SK-N-SH treated with all-trans-retinoic acid at 6 μM for 48 hours (cell line): ENCODE data around the gene RAPGEF1.

Experiments
- ATAC-seq: fragments of 200-7000 bp; cut with Tn5 transposase; 3 replicates; pipeline ENCODE4 v1.9.1; 2020; ENCODE audit warnings: mild to moderate bottlenecking, moderate library complexity
- ARNTL ChIP-seq: fragments of 450-650 bp; formaldehyde crosslinking; IDR thresholded peaks from 2 replicates; pipeline ENCODE4 v1.5.0; 2020; ENCODE audit warnings: low read depth, mild to moderate bottlenecking, moderate library complexity, borderline replicate concordance
- CREB5 ChIP-seq: fragments of 250-450 bp; sonication (Bioruptor Pico); IDR thresholded peaks from 2 replicates; pipeline ENCODE4 v1.5.1; 2020; ENCODE audit warnings: low read depth, mild to moderate bottlenecking, moderate library complexity
- CSDC2 ChIP-seq: fragments of 250-450 bp; sonication (Bioruptor Pico); IDR thresholded peaks from 2 replicates; pipeline ENCODE4 v1.5.0; 2020; ENCODE audit warnings: mild to moderate bottlenecking, moderate library complexity
- ESRRG ChIP-seq: fragments of 250-450 bp; sonication (Bioruptor Pico); IDR thresholded peaks from 2 replicates; pipeline ENCODE4 v1.6.1; 2021; ENCODE audit warnings: mild to moderate bottlenecking
- GLIS3 ChIP-seq: fragments of 250-450 bp; sonication (Bioruptor Pico); IDR thresholded peaks from 2 replicates; pipeline ENCODE4 v1.5.0; 2020; ENCODE audit warnings: mild to moderate bottlenecking, moderate library complexity
- OSR1 ChIP-seq: fragments of 250-450 bp; sonication (Bioruptor Pico); IDR thresholded peaks from 2 replicates; pipeline ENCODE4 v1.8.0; 2022; ENCODE audit warnings: moderate library complexity, mild to moderate bottlenecking, inconsistent platforms
- PATZ1 ChIP-seq: fragments of 250-450 bp; sonication (Bioruptor Pico); IDR thresholded peaks from 2 replicates; pipeline ENCODE4 v1.8.0; 2020; ENCODE audit warnings: mild to moderate bottlenecking, moderate library complexity, borderline replicate concordance
- POU6F1 ChIP-seq: fragments of 250-450 bp; sonication (Bioruptor Pico); IDR thresholded peaks from 2 replicates; pipeline ENCODE4 v1.8.0; 2021; ENCODE audit warnings: low read depth, mild to moderate bottlenecking, moderate library complexity, borderline replicate concordance
- PPARA ChIP-seq: fragments of 250-450 bp; sonication (Bioruptor Pico); IDR thresholded peaks from 2 replicates; pipeline ENCODE4 v1.5.0; 2020; ENCODE audit warnings: mild to moderate bottlenecking, borderline replicate concordance
- RARB ChIP-seq: fragments of 250-450 bp; sonication (Bioruptor Pico); IDR thresholded peaks from 2 replicates; pipeline ENCODE4 v1.8.0; 2021; ENCODE audit warnings: mild to moderate bottlenecking, moderate library complexity
- SNAI2 ChIP-seq: fragments of 250-450 bp; sonication (Bioruptor Pico); IDR thresholded peaks from 2 replicates; pipeline ENCODE4 v1.5.0; 2020; ENCODE audit warnings: mild to moderate bottlenecking, moderate library complexity
- TCF4 ChIP-seq: fragments of 250-450 bp; sonication (Bioruptor Pico); IDR thresholded peaks from 2 replicates; pipeline ENCODE4 v1.8.0; 2021; ENCODE audit warnings: mild to moderate bottlenecking, moderate library complexity, borderline replicate concordance
- TOX ChIP-seq: fragments of 250-450 bp; sonication (Bioruptor Pico); IDR thresholded peaks from 2 replicates; pipeline ENCODE4 v1.8.0; 2021; ENCODE audit warnings: mild to moderate bottlenecking, moderate library complexity, borderline replicate concordance
- TSHZ2 ChIP-seq: fragments of 250-450 bp; sonication (Bioruptor Pico); IDR thresholded peaks from 2 replicates; pipeline ENCODE4 v1.5.0; 2020; ENCODE audit warnings: mild to moderate bottlenecking, moderate library complexity
- ZC3H10 ChIP-seq: fragments of 250-450 bp; sonication (Bioruptor Pico); IDR thresholded peaks from 2 replicates; pipeline ENCODE4 v1.5.1; 2021; ENCODE audit warnings: mild to moderate bottlenecking, moderate library complexity
- ZFP3 ChIP-seq: fragments of 250-450 bp; sonication (Bioruptor Pico); IDR thresholded peaks from 2 replicates; pipeline ENCODE4 v1.5.0; 2020; ENCODE audit warnings: mild to moderate bottlenecking, moderate library complexity
- ZFP30 ChIP-seq: fragments of 450-650 bp; formaldehyde crosslinking; IDR thresholded peaks from 2 replicates; pipeline ENCODE4 v1.5.0; 2022; ENCODE audit warnings: mild to moderate bottlenecking, moderate library complexity
- ZNF565 ChIP-seq: fragments of 450-650 bp; formaldehyde crosslinking; conservative IDR thresholded peaks from 2 replicates; pipeline ENCODE4 v1.5.0; 2020; ENCODE audit warnings: low read depth, mild to moderate bottlenecking, moderate library complexity
- ZNF70 ChIP-seq: fragments of 450-650 bp; formaldehyde crosslinking; IDR thresholded peaks from 2 replicates; pipeline ENCODE4 v1.5.0; 2020; ENCODE audit warnings: mild to moderate bottlenecking, moderate library complexity
- ZNF8 ChIP-seq: fragments of 450-650 bp; formaldehyde crosslinking; IDR thresholded peaks from 2 replicates; pipeline ENCODE4 v1.5.0; 2020; ENCODE audit warnings: mild to moderate bottlenecking, moderate library complexity

RAPGEF1 gene

GRCh38 chr9:131537946-131538345 lies 201.9 kb downstream of the RAPGEF1 start:
- TF ChIP-seq PATZ1 (CRISPR knock-in tag): no peak
- no peak for TF ChIP-seq OSR1 (CRISPR knock-in tag)
- no peak for TF ChIP-seq TSHZ2 (CRISPR knock-in tag)
- TF ChIP-seq ZNF565 (CRISPR knock-in tag): no peak
- TF ChIP-seq ZFP3 (CRISPR knock-in tag): no peak
- no peak for TF ChIP-seq ARNTL (CRISPR knock-in tag)
- no peak for TF ChIP-seq GLIS3 (CRISPR knock-in tag)
- no peak for TF ChIP-seq ZNF8
- TF ChIP-seq ZC3H10 (CRISPR knock-in tag): no peak
- TF ChIP-seq ZNF70 (CRISPR knock-in tag): no peak
- TF ChIP-seq ZFP30 (CRISPR knock-in tag): no peak
- no peak for TF ChIP-seq TOX (CRISPR knock-in tag)
- no peak for TF ChIP-seq ESRRG
- no peak for TF ChIP-seq RARB
- TF ChIP-seq POU6F1 (CRISPR knock-in tag): no peak
- TF ChIP-seq TCF4 (CRISPR knock-in tag): no peak
- ATAC-seq: no peak

- ATAC-seq: no peak
- TF ChIP-seq ZNF565 (CRISPR knock-in tag) (no peak), OSR1 (CRISPR knock-in tag) (no peak)
- TF ChIP-seq, all 23 proteins: peak for 0
Observed at GRCh38 chr9:131534721-131535237, 205.1 kb downstream of the RAPGEF1 start.

- TF ChIP-seq ZC3H10 (CRISPR knock-in tag) (no peak), GLIS3 (CRISPR knock-in tag) (no peak), ZNF70 (CRISPR knock-in tag) (no peak), CREB5 (CRISPR knock-in tag) (no peak), CSDC2 (CRISPR knock-in tag) (no peak), TOX (CRISPR knock-in tag) (no peak), SNAI2 (CRISPR knock-in tag) (no peak), TCF4 (CRISPR knock-in tag) (no peak), OSR1 (CRISPR knock-in tag) (no peak), ZNF8 (no peak)
- ATAC-seq: peak; percentile 93
Observed at GRCh38 chr9:131530920-131531832, 208.7 kb downstream of the RAPGEF1 start, which contains the start of gene UCK1. Gene UCK1 (minus strand): TSS chr9:131531263. CDS start chr9:131531174, 89 bp downstream.

- ATAC-seq: peak; percentile 63
- no peak for TF ChIP-seq ZNF565 (CRISPR knock-in tag)
- no peak for TF ChIP-seq TSHZ2 (CRISPR knock-in tag)
- TF ChIP-seq PPARA (CRISPR knock-in tag): no peak
- no peak for TF ChIP-seq GLIS3 (CRISPR knock-in tag)
- TF ChIP-seq, all 23 proteins: peak for 0
Observed at GRCh38 chr9:131530546-131530919, 209.3 kb downstream of the RAPGEF1 start.
